HUES6 (cell line): ENCODE results near the gene LIF.

Source experiments
- H3K27ac ChIP-seq: 2 replicates; pipeline ENCODE4 v1.7.0; 2013; ENCODE audit warnings: low read depth, mild to moderate bottlenecking, low read length, inconsistent platforms
- H3K27me3 ChIP-seq: 2 replicates; pipeline ENCODE4 v1.6.1; 2013; ENCODE audit warnings: low read length; ENCODE audit not compliant: control insufficient read depth, insufficient read depth
- H3K36me3 ChIP-seq: 2 replicates; pipeline ENCODE4 v1.6.1; 2013; ENCODE audit warnings: low read length; ENCODE audit not compliant: control insufficient read depth, insufficient read depth
- H3K4me1 ChIP-seq: 2 replicates; pipeline ENCODE4 v1.6.1; 2013; ENCODE audit warnings: low read length; ENCODE audit not compliant: control insufficient read depth, insufficient read depth
- H3K4me3 ChIP-seq: 2 replicates; pipeline ENCODE4 v1.5.1; 2013; ENCODE audit warnings: low read depth, low read length
- H3K9ac ChIP-seq: one replicate; pipeline ENCODE4 v1.6.1; 2013; ENCODE audit warnings: mild to moderate bottlenecking, low read length
- H3K9me3 ChIP-seq: 2 replicates; pipeline ENCODE4 v1.6.1; 2013; ENCODE audit warnings: low read depth, low read length; ENCODE audit not compliant: control insufficient read depth, insufficient read depth

The LIF gene

DNA sequence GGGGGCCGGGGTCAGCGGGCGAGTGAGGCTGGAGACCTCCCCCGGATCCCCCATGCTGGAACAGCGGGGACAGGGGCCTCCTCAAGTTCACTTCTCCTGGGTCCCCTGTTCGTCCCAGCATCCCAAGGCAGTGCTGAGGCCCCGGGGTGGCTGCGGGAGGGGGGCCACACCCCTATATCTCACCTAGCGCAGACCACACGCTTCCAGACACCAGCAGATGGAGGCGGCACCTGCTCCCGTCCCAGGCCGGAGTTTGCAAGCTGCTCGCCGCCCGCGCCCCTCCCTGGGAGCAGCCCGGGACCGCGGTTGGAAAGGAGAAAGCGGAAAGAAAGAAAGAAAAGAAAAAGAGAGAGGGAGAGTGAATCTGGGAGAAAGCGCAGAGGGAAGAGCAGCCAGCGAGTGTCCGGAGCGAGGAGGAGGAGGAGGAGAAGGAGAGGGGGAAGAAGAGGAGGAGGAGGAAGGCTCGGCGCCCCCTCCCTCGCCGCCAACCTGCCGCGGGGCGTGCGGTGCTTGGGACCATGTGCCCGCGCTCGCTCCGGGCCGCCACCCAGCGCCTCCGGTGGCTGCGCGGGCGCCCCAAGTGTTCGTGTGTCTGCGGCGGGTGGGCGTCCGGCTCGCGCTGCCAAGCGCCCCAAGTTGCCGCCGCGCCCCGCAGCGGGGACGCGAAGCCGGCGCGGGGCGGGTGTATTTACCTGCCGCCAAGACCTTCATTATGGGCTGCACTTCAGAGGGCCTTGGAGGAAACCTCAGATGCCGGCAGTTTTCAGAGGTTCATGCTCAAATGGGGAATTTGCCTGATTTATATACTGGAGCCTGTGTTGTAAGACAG, at the start of gene LIF:
TSS of gene LIF (minus strand) at position 775 of the 829 bp plus-strand sequence. CDS start at position 711, 64 bp downstream.
- peaks cover 21% of the 10 kb centered on the region; the same call in 1 of the 2 replicates for H3K27me3 ChIP-seq
- peak within 1 kb of the TSS; percentile 42; the same call in 1 of the 2 replicates for H3K27ac ChIP-seq
- peaks cover 31% of the 10 kb centered on the region for H3K4me1 ChIP-seq
- peak within 1 kb of the TSS; percentile 75 for H3K9ac ChIP-seq
- peaks cover 16% of the 10 kb centered on the region for H3K36me3 ChIP-seq
- peak within 1 kb of the TSS; percentile 85 for H3K4me3 ChIP-seq
- H3K9me3 ChIP-seq = no peaks in the 10 kb centered on the region

DNA sequence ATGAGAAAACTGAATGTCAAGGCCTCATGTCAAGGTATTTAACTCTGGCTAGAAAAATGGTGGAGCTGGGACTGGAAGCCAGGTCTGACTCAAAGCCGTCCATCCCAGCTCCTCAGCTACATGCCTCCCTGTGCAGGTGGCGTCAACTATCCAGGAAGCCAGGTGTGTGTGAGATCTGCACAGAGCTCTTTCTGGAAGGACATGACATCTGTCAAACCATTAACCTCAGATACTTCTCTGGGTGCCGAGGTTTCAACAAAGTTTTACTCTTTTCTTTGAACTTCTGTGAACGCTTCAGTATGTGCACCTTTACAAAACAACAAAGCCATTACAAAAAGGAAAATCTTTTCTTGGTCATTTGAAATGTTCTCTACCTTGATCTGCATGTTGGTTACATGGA, 49.8 kb upstream of the LIF start:
- Histone ChIP-seq H3K36me3 (peaks cover 12% of the 10 kb centered on the region), H3K27me3 (no peaks in the 10 kb centered on the region), H3K4me1 (no peaks in the 10 kb centered on the region), H3K27ac (no peak overlapping the region), H3K9ac (no peak overlapping the region), H3K4me3 (no peak overlapping the region), H3K9me3 (no peaks in the 10 kb centered on the region)

DNA sequence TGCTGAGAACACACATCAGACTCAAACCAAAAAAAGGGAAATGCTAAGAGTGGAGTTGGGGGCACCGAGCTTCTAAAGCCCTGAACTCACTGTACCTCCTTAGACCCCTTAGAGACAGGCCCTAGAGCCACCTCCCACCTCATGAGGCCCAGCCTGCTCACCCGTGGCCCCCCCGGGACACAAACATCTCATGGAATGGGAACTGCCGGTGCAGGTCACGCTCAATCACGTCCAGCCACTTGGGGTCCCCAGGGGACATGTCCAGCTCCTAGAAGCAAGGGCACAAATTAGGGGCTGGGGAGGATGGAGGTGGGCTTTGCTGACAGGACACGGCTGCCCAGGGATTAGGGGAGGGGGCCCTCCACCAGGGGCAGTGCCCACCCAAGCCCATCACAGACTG, 49.0 kb upstream of the LIF start:
- Histone ChIP-seq H3K4me3 (no peak overlapping the region), H3K27ac (no peak overlapping the region), H3K9me3 (no peaks in the 10 kb centered on the region), H3K4me1 (peaks cover 6% of the 10 kb centered on the region; the same call in 1 of the 2 replicates), H3K27me3 (no peaks in the 10 kb centered on the region), H3K9ac (no peak overlapping the region), H3K36me3 (peaks cover 12% of the 10 kb centered on the region)

DNA sequence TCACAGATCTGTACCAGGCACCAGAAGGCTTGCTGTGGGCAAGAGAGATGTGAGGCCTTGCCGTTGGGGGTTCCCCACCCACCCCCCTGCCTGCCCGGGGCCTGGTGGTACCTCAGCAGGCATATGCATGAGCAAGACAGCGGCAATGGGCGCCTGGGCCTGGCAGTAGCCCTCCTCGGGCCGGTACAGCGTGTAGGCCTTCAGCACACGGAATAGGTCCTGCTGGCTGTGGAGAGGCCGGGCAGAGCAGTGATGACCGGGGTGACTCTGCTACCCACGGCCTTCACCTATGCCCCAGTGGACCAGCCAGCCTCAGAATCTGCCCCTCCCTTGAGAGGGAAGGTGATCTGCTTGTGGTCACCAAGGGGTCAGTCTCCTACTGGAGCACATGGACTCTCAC, 48.3 kb upstream of the LIF start:
- Histone ChIP-seq H3K4me3 (no peak overlapping the region), H3K27ac (no peak overlapping the region), H3K36me3 (peaks cover 12% of the 10 kb centered on the region), H3K9ac (no peak overlapping the region), H3K4me1 (peaks cover 14% of the 10 kb centered on the region), H3K27me3 (no peaks in the 10 kb centered on the region), H3K9me3 (no peaks in the 10 kb centered on the region)

DNA sequence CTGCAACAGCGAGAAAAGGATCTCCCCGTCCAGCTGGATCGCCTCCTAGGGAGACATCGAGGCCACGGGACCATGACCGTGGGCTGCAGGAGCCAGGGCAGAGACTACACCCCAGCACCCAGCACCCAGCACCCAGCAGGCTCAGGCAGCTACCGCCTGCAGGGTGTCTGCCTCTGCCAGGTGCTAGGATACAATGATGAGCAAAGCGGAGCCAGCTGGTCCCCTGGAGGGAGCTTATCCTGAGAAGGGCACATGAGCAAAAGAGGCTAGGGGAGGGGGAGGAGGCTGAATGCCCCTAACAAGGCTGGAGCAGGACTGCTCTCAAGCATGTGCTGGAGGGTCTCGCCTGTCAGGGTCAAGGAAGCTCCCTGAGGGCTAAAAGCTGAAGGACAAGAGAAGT, 47.5 kb upstream of the LIF start:
- Histone ChIP-seq H3K4me3 (no peak overlapping the region), H3K4me1 (peaks cover 15% of the 10 kb centered on the region), H3K27me3 (no peaks in the 10 kb centered on the region), H3K36me3 (peaks cover 12% of the 10 kb centered on the region), H3K9me3 (no peaks in the 10 kb centered on the region), H3K27ac (no peak overlapping the region), H3K9ac (no peak overlapping the region)

DNA sequence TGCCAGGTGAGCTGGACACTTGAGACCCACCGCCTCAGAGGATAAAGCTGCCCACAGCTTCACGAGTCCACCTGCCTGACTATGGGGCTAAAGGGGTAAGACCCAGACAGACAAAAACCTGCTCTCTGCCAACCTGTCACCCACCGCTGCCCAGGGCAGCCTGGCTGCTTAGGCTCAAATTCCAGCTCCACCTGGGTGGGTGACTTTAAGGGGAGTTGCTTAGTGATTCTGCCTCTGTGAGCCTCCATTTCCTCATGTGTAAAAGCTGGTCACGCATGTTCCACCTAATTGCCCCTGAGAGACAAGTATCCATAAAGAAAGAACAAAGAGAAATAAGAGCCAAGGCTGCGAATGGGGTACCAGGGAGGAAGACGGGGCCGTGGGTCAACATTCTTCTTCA, 46.5 kb upstream of the LIF start:
- Histone ChIP-seq H3K9ac (no peak overlapping the region), H3K27me3 (no peaks in the 10 kb centered on the region), H3K36me3 (peaks cover 12% of the 10 kb centered on the region), H3K4me1 (peaks cover 15% of the 10 kb centered on the region), H3K9me3 (no peaks in the 10 kb centered on the region), H3K4me3 (no peak overlapping the region), H3K27ac (no peak overlapping the region)

DNA sequence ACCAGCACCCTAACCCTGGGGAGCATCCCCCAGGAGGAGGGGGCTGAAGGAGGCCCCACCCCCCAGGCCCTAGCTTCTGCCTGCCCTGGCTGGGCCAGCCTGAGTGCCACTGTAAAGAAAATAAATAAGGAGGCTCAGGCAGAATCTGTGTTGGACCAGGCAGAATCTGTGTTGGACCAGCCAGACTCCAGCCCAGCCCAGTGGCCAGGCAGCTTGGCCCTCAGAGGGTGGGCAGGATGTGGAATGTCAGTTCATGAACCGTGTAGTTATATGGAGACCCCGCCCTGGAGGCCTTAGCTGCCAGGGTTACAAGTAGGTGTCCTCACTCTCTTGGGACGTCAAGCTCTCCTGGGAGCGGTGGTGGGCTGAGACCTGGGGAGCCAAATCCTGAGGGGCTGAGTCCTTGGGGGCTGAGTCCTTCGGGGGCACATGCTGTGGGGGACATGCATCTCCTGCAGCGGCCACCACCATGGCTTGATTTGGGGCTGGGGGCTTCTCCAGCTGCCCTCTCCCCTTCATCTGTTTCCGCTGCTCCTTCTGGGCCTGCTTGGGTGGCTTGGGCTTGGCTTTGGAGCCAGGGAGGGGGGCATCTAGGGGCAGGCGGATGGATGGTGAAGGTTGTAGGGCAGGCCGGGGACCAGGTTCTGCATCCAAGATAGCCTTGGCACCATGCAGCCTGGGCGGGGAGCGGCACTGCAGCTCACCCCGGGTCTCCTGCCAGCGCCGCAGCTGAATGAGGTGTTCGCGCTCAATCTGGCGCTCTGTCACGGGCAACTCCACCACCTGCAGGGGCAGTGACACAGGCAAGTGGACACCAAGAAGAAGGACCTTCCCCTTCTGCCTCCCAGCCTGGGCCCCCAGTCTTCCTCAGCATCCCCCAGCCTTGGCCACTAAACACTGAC, 45.8 kb upstream of the LIF start:
- Histone ChIP-seq H3K9me3 (no peaks in the 10 kb centered on the region), H3K27ac (no peak overlapping the region), H3K27me3 (no peaks in the 10 kb centered on the region), H3K4me1 (peaks cover 15% of the 10 kb centered on the region), H3K36me3 (peaks cover 12% of the 10 kb centered on the region), H3K4me3 (no peak overlapping the region), H3K9ac (no peak overlapping the region)

DNA sequence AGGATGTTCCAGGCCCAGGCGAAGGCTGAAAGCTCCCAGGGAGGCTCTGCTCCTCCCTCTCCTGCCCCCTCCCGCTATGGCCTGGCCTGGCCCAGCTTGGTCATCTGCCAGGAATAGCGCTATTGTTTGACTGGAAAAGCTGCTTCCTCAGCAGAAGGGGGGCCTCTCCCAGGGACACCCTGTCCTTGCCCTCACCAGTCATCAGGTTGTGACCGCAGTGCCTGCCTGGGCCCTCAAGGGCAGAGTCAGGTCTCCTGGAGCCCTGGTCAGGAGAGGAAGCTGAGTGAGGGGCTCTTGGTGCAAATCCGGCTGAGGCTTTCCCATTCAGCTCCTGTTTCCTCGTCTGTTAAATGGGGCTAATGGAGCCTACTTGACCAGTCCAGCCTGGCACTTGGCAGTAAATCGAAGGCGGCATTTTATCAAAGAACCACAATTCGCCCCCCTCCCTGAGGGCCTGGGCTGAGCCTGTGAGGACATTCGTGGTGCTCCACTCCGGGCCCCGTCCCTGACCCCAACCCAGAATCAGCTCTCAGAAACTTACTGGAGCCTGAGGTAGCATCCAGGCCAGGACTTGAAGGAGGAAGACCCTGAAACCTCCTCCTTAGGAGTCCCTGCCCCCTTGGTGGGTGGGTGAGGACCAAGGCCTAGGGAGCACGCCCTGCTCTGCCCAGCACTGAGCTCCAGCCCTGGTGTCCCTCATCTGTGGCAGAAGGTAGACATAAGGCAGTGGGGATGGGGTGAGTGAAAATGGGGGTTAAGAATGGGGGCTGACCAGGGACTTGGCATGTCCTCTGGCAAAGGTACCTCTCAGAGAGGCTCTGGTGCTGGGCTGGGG, 44.7 kb upstream of the LIF start:
- no peak overlapping the region for H3K27ac ChIP-seq
- H3K27me3 ChIP-seq = no peaks in the 10 kb centered on the region
- H3K36me3 ChIP-seq = peaks cover 16% of the 10 kb centered on the region
- H3K4me1 ChIP-seq = peaks cover 15% of the 10 kb centered on the region
- H3K9ac ChIP-seq = no peak overlapping the region
- H3K9me3 ChIP-seq = no peaks in the 10 kb centered on the region
- no peak overlapping the region for H3K4me3 ChIP-seq

DNA sequence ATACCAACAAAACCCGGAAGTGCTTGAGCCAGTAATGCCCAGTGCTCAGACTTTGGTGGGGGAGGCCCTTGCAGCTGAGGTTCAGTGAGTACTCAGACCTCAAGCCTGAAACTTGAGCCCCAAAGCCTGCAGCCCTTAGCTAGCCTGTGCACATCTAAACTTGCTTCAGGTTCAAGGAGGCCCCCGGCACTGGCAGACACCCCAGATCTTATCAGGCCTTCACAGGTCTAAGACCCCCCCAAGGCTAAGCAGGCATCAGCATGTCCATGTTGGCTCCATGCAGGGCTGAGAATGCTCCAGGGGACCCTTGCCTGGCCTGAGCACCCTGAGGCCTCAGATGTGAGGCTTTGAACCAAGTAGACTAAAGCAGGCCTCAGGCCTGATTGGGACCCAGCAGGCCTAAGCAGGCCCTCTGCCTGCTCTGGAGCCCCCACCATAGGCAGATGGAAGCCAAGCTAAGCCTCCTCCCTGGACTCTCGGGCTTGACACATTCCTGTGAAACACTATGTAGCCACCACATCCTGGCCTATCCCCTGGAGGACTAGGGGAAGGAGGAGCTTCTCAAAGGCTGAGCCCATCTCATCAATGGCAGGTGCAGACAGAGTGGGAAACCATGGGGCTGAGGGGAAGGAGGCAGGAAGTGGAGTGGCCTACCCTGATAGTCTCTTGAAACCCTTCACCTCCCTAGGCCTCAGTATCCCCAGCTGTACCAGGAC, 43.9 kb upstream of the LIF start:
- H3K27me3 ChIP-seq = no peaks in the 10 kb centered on the region
- H3K9me3 ChIP-seq = no peaks in the 10 kb centered on the region
- peak overlapping the region; percentile 72 for H3K4me3 ChIP-seq
- peaks cover 15% of the 10 kb centered on the region for H3K4me1 ChIP-seq
- no peak overlapping the region for H3K9ac ChIP-seq
- H3K36me3 ChIP-seq = peaks cover 16% of the 10 kb centered on the region
- no peak overlapping the region for H3K27ac ChIP-seq

DNA sequence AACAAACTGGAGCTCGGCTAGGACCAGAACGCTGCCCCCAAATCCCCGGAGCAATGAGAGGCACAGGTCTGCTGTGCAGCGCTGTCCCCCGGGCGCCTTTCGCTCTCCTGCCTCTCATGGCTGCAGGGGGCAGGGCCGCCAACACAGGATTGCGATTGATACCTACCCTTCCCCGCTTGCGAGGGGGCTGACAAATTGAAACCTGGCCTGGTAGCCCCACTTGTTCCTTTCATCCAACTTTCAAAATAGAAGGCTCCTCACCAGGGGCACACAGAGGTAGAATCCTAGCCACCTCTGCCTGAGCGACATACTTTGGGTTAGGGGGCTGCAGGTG, 43.4 kb upstream of the LIF start:
- no peaks in the 10 kb centered on the region for H3K9me3 ChIP-seq
- no peak overlapping the region for H3K27ac ChIP-seq
- no peaks in the 10 kb centered on the region for H3K27me3 ChIP-seq
- H3K9ac ChIP-seq = peak overlapping the region; percentile 56
- peaks cover 15% of the 10 kb centered on the region for H3K36me3 ChIP-seq
- H3K4me1 ChIP-seq = peaks cover 15% of the 10 kb centered on the region
- H3K4me3 ChIP-seq = peak overlapping the region; percentile 72
